GM06990 (cell line): ENCODE data around the gene CMC1.

Experiments
- DNase-seq: peaks from one replicate; pipeline ENCODE4 v3.0.0-alpha.2; 2011; ENCODE audit not compliant: insufficient read length; ENCODE audit errors: extremely low read depth
- H3K27me3 ChIP-seq: replicated peaks from 2 replicates; pipeline ENCODE4 v1.6.0; 2011; ENCODE audit warnings: low read length; ENCODE audit not compliant: control insufficient read depth, insufficient read depth
- H3K36me3 ChIP-seq: 2 replicates; pipeline ENCODE4 v1.5.1; 2011; ENCODE audit warnings: low read length; ENCODE audit not compliant: control insufficient read depth, insufficient read depth
- H3K4me3 ChIP-seq: replicated peaks from 2 replicates; pipeline ENCODE4 v1.5.1; 2011; ENCODE audit warnings: low read depth, mild to moderate bottlenecking, control low read depth, low read length
- TF ChIP-seq, protein P1 (sequence below): IDR thresholded peaks from 2 replicates; pipeline ENCODE4 v1.5.1; 2011; ENCODE audit warnings: low read length, control low read depth, mild to moderate bottlenecking, inconsistent platforms; ENCODE audit not compliant: insufficient read depth, poor library complexity, severe bottlenecking

CMC1 gene

GRCh38 chr3:28280781-28281180 lies 39.4 kb downstream of the CMC1 start:
- no peaks in the 10 kb centered on the region for H3K27me3 ChIP-seq
- no peaks in the 10 kb centered on the region for H3K36me3 ChIP-seq
- no peak overlapping the region for H3K4me3 ChIP-seq
- DNase-seq, result no peak
- TF ChIP-seq, protein P1, sequence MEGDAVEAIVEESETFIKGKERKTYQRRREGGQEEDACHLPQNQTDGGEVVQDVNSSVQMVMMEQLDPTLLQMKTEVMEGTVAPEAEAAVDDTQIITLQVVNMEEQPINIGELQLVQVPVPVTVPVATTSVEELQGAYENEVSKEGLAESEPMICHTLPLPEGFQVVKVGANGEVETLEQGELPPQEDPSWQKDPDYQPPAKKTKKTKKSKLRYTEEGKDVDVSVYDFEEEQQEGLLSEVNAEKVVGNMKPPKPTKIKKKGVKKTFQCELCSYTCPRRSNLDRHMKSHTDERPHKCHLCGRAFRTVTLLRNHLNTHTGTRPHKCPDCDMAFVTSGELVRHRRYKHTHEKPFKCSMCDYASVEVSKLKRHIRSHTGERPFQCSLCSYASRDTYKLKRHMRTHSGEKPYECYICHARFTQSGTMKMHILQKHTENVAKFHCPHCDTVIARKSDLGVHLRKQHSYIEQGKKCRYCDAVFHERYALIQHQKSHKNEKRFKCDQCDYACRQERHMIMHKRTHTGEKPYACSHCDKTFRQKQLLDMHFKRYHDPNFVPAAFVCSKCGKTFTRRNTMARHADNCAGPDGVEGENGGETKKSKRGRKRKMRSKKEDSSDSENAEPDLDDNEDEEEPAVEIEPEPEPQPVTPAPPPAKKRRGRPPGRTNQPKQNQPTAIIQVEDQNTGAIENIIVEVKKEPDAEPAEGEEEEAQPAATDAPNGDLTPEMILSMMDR, result no peak

- DNase-seq, result peak; percentile 18
- peaks cover 4% of the 10 kb centered on the region for H3K36me3 ChIP-seq
- TF ChIP-seq, protein P1, result peak; percentile 51
- no peak overlapping the region for H3K4me3 ChIP-seq
- no peaks in the 10 kb centered on the region for H3K27me3 ChIP-seq
Observed at GRCh38 chr3:28286595-28286994, 45.2 kb downstream of the CMC1 start.

- H3K4me3 ChIP-seq, result no peak overlapping the region
- TF ChIP-seq, protein P1, result no peak
- no peak for DNase-seq
- H3K36me3 ChIP-seq, result peaks cover 4% of the 10 kb centered on the region
- H3K27me3 ChIP-seq, result no peaks in the 10 kb centered on the region
Observed at GRCh38 chr3:28287046-28287445, 45.6 kb downstream of the CMC1 start.

DNA sequence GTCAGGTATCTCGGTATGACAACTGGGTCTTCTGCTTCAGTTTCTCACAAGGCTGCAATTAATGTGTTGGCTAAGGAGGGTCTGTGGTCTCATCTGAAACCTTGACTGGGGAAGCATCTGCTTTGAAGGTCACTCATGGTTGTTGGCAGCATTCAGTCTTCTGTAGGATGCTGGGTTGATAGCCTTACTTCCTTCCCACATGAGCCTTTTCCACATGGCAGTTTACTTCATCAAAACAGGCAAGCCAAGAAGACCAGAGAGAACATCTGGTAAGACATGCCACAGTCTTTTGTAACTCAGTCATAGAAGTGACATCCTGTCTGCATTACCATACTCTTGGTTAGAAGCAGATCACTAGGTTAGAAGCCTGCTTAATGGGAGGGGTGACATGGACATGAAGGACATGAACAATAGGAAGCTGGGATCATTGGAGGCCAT lies 49.5 kb downstream of the CMC1 start:
- H3K4me3 ChIP-seq, result no peak overlapping the region
- peaks cover 4% of the 10 kb centered on the region for H3K36me3 ChIP-seq
- TF ChIP-seq, protein P1, result no peak
- H3K27me3 ChIP-seq, result no peaks in the 10 kb centered on the region
- no peak for DNase-seq

DNA sequence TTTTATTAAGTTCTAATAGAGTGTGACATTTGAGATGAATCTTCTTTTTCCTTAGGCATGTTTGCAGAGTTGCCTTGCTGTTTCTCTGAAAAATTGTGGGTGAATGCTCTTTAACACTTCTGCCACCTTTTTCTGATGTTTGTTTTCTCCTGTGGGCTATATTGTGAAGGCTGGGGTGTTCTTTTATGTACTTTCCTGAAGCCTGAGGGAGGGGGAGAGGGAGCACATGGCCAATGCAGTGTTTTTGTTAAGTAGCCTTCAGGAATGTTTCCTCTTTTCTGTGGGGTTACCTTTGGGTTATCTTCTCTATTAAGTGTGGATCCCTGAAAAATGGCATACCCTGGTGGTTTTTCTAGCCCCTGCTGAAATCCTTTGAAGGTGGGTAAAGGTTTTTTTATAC lies 50.2 kb downstream of the CMC1 start:
- Histone ChIP-seq H3K36me3 (peaks cover 4% of the 10 kb centered on the region), H3K4me3 (no peak overlapping the region), H3K27me3 (no peaks in the 10 kb centered on the region)
- DNase-seq, result no peak
- TF ChIP-seq, protein P1, result no peak

- DNase-seq, result no peak
- Histone ChIP-seq H3K4me3 (no peak overlapping the region), H3K27me3 (no peaks in the 10 kb centered on the region), H3K36me3 (peaks cover 4% of the 10 kb centered on the region)
- TF ChIP-seq, protein P1, result no peak
Observed at GRCh38 chr3:28292622-28293021, 51.2 kb downstream of the CMC1 start.
